Urinary bladder (tissue), 4 donors: ENCODE results near the gene EPHB1. TPM values are rescaled to one million over a fixed set of nuclear protein-coding genes. Genes with fewer than 3 reads are reported as not detected.
"Not testable (repeated sequence)": the region's sequence is repeated elsewhere in the genome, so short reads cannot be mapped to it uniquely, and the experiment has no call there.

Experiments
- DNase-seq: peaks from one replicate; pipeline ENCODE4 v3.0.0-alpha.2; 2015; ENCODE audit errors: extremely low spot score
- H3K27ac ChIP-seq: one replicate; pipeline ENCODE4 v1.5.1; 2013; ENCODE audit warnings: low read depth, mild to moderate bottlenecking, moderate library complexity
- H3K36me3 ChIP-seq: one replicate; pipeline ENCODE4 v1.6.1; 2013; ENCODE audit warnings: mild to moderate bottlenecking, moderate library complexity; ENCODE audit not compliant: insufficient read depth
- H3K4me1 ChIP-seq: one replicate; pipeline ENCODE4 v1.6.1; 2013; ENCODE audit warnings: mild to moderate bottlenecking, moderate library complexity; ENCODE audit not compliant: insufficient read depth
- H3K4me3 ChIP-seq: one replicate; pipeline ENCODE4 v1.5.1; 2013; ENCODE audit warnings: low read depth, low read length
- WGBS: extraction: QIAGEN DNeasy Blood & Tissue Kit; methylation state at CpG from one replicate; pipeline ENCODE4 v1.1.7; 2013; 5-methylcytosine and 5-hydroxymethylcytosine counted together
- polyA plus RNA-seq: library from polyadenylated mRNA; stranded (reverse); fragments of 200-250 nt; gene quantifications from one replicate; pipeline ENCODE4 v1.2.3, GENCODE V29; 2013
- total RNA-seq: library from RNA; depleted of rRNA; stranded (reverse); fragments of >200 nt; gene quantifications from one replicate; pipeline ENCODE4 v1.2.3, GENCODE V29; 2014
- donor health status: healthy with polysubstance abuse.
- donor health status: healthy.

EPHB1 gene
- total and polyA plus RNA-seq, 2 donors, result 0.67 to 1.6 TPM

- no peak overlapping the region for H3K4me3 ChIP-seq
- no peaks in the 10 kb centered on the region for H3K4me1 ChIP-seq
- WGBS, result 39% methylated on average over 1 of the region's 1 CpG
- H3K36me3 ChIP-seq, result no peaks in the 10 kb centered on the region
- no peak for DNase-seq
- H3K27ac ChIP-seq, result no peak overlapping the region
These were observed 198.0 kb downstream of the EPHB1 start for GRCh38 chr3:134993011-134993410.

GRCh38 chr3:134998158-134998557 is 203.1 kb downstream of the EPHB1 start:
- DNase-seq, result no peak
- Histone ChIP-seq H3K36me3 (no peaks in the 10 kb centered on the region), H3K27ac (no peak overlapping the region), H3K4me1 (no peaks in the 10 kb centered on the region), H3K4me3 (no peak overlapping the region)

GRCh38 chr3:134998855-134999254 is 203.8 kb downstream of the EPHB1 start:
- no peaks in the 10 kb centered on the region for H3K36me3 ChIP-seq
- no peak overlapping the region for H3K27ac ChIP-seq
- no peak for DNase-seq
- 60% methylated on average over 3 of the region's 3 CpGs for WGBS
- H3K4me1 ChIP-seq, result no peaks in the 10 kb centered on the region
- no peak overlapping the region for H3K4me3 ChIP-seq

- Histone ChIP-seq H3K36me3 (no peaks in the 10 kb centered on the region), H3K4me3 (no peak overlapping the region), H3K4me1 (no peaks in the 10 kb centered on the region), H3K27ac (no peak overlapping the region)
- WGBS, result 75% methylated on average over 4 of the region's 4 CpGs
- no peak for DNase-seq
These were observed 205.4 kb downstream of the EPHB1 start for GRCh38 chr3:135000465-135000864.

GRCh38 chr3:135005616-135006015 is 210.6 kb downstream of the EPHB1 start:
- H3K4me3 ChIP-seq, H3K36me3 ChIP-seq, H3K27ac ChIP-seq, H3K4me1 ChIP-seq, DNase-seq: not testable (repeated sequence)
- WGBS, result 91% methylated on average over 18 of the region's 19 CpGs

GRCh38 chr3:135007607-135008006 is 212.5 kb downstream of the EPHB1 start:
- no peak for DNase-seq
- Histone ChIP-seq H3K36me3 (no peaks in the 10 kb centered on the region), H3K27ac (no peak overlapping the region), H3K4me3 (no peak overlapping the region), H3K4me1 (no peaks in the 10 kb centered on the region)
- WGBS, result 41% methylated on average over 7 of the region's 7 CpGs

GRCh38 chr3:135008326-135008725 is 213.3 kb downstream of the EPHB1 start:
- Histone ChIP-seq H3K27ac (no peak overlapping the region), H3K4me1 (no peaks in the 10 kb centered on the region), H3K4me3 (no peak overlapping the region), H3K36me3 (no peaks in the 10 kb centered on the region)
- 78% methylated on average over 2 of the region's 2 CpGs for WGBS
- no peak for DNase-seq

- no peaks in the 10 kb centered on the region for H3K4me1 ChIP-seq
- 84% methylated on average over 2 of the region's 2 CpGs for WGBS
- no peak overlapping the region for H3K27ac ChIP-seq
- no peak overlapping the region for H3K4me3 ChIP-seq
- H3K36me3 ChIP-seq, result no peaks in the 10 kb centered on the region
- no peak for DNase-seq
These were observed 214.0 kb downstream of the EPHB1 start for GRCh38 chr3:135009014-135009413.

- Histone ChIP-seq H3K4me3 (no peak overlapping the region), H3K27ac (no peak overlapping the region), H3K4me1 (no peaks in the 10 kb centered on the region), H3K36me3 (no peaks in the 10 kb centered on the region)
- DNase-seq, result no peak
- 89% methylated on average over 3 of the region's 3 CpGs for WGBS
These were observed 217.0 kb downstream of the EPHB1 start for GRCh38 chr3:135012101-135012500.

- no peak overlapping the region for H3K27ac ChIP-seq
- no peak for DNase-seq
- no peak overlapping the region for H3K4me3 ChIP-seq
- H3K4me1 ChIP-seq, result no peaks in the 10 kb centered on the region
- H3K36me3 ChIP-seq, result no peaks in the 10 kb centered on the region
- WGBS, result 89% methylated on average over 8 of the region's 8 CpGs
These were observed 218.1 kb downstream of the EPHB1 start for GRCh38 chr3:135013206-135013605.

- no peak for DNase-seq
- H3K27ac ChIP-seq, result no peak overlapping the region
- H3K36me3 ChIP-seq, result no peaks in the 10 kb centered on the region
- H3K4me3 ChIP-seq, result no peak overlapping the region
- WGBS, result 0% methylated on average over 1 of the region's 1 CpG
- no peaks in the 10 kb centered on the region for H3K4me1 ChIP-seq
These were observed 219.5 kb downstream of the EPHB1 start for GRCh38 chr3:135014566-135014965.

GRCh38 chr3:135017003-135017893 is 222.2 kb downstream of the EPHB1 start:
- DNase-seq, result no peak
- 70% methylated on average over 9 of the region's 9 CpGs for WGBS
- H3K4me1 ChIP-seq, result no peaks in the 10 kb centered on the region
- H3K4me3 ChIP-seq, result no peak overlapping the region
- no peak overlapping the region for H3K27ac ChIP-seq
- no peaks in the 10 kb centered on the region for H3K36me3 ChIP-seq

GRCh38 chr3:135018149-135018923 is 223.3 kb downstream of the EPHB1 start:
- no peaks in the 10 kb centered on the region for H3K36me3 ChIP-seq
- WGBS, result 77% methylated on average over 7 of the region's 7 CpGs
- no peak overlapping the region for H3K27ac ChIP-seq
- H3K4me1 ChIP-seq, result no peaks in the 10 kb centered on the region
- no peak for DNase-seq
- no peak overlapping the region for H3K4me3 ChIP-seq

- Histone ChIP-seq H3K36me3 (no peaks in the 10 kb centered on the region), H3K4me1 (no peaks in the 10 kb centered on the region), H3K4me3 (no peak overlapping the region), H3K27ac (no peak overlapping the region)
- WGBS, result 80% methylated on average over 3 of the region's 3 CpGs
- DNase-seq, result no peak
These were observed 225.1 kb downstream of the EPHB1 start for GRCh38 chr3:135020181-135020580.
